GM12878 (cell line): ENCODE measurements around the gene SMIM13. TPM values are rescaled to one million over a fixed set of nuclear protein-coding genes. Genes with fewer than 3 reads are reported as not detected.

ENCODE experiments used
- ATAC-seq: fragments of 200-7000 bp; cut with Tn5 transposase; 3 replicates; pipeline ENCODE4 v1.9.1; 2020; ENCODE audit warnings: mild to moderate bottlenecking, moderate library complexity
- BruUV-seq: library from RNA; stranded (reverse); fragments of 400-500 nt; replicated peaks from 2 replicates; lab custom pipeline; 2021; lab: Mats Ljungman, UMichigan
- CTCF ChIA-PET: fragments of 300-600 bp; sonication (Branson Sonifier 250); formaldehyde crosslinking; extraction: SDS; loops from one replicate; lab custom pipeline; 2021; ENCODE audit warnings: inconsistent platforms; lab: Yijun Ruan, JAX
- POLR2A ChIA-PET: fragments of 350-600 bp; formaldehyde crosslinking; extraction: SDS; loops from one replicate; lab custom pipeline; 2021; ENCODE audit warnings: inconsistent platforms; lab: Charles Lee
- RAD21 ChIA-PET: fragments of 300-600 bp; sonication (Branson Sonifier 250); formaldehyde crosslinking; loops from one replicate; lab custom pipeline; 2023; ENCODE audit warnings: antibody characterized with exemption; ENCODE audit not compliant: unreplicated experiment; lab: Charles Lee
- SMC1A ChIA-PET: fragments of 300-600 bp; sonication (Branson Sonifier 250); formaldehyde crosslinking; loops from one replicate; lab custom pipeline; 2023; ENCODE audit not compliant: unreplicated experiment, uncharacterized antibody; lab: Charles Lee
- DNase-seq: peaks from one replicate; pipeline ENCODE4 v3.0.0-alpha.2; 2011; ENCODE audit warnings: low read depth, low spot score
- FAIRE-seq: peaks from 3 replicates; lab custom pipeline; 2011; peaks lifted over from hg19 to GRCh38; lab: Jason Lieb, UNC
- H2AFZ ChIP-seq: 2 replicates; pipeline ENCODE4 v1.6.0; 2011; ENCODE audit warnings: low read depth, low read length, control low read depth; ENCODE audit not compliant: control insufficient read depth
- H3K27ac ChIP-seq: 2 replicates; pipeline ENCODE4 v1.5.1; 2011; ENCODE audit warnings: control low read depth; ENCODE audit not compliant: control insufficient read depth, insufficient read depth
- H3K27me3 ChIP-seq, 2 experiments: replicated peaks in 1 of 2; 2 replicates each; pipeline versions ENCODE4 v1.6.0 to v1.6.1; 2011; ENCODE audit warnings: low read length in 1 of 2; ENCODE audit not compliant: control insufficient read depth in 2 of 2, insufficient read depth in 2 of 2
- H3K36me3 ChIP-seq, 2 experiments: 2 replicates each; pipeline ENCODE4 v1.5.1; 2011; ENCODE audit warnings: low read length in 1 of 2; ENCODE audit not compliant: control insufficient read depth in 2 of 2, insufficient read depth in 2 of 2
- H3K4me1 ChIP-seq: 2 replicates; pipeline ENCODE4 v1.6.1; 2011; ENCODE audit warnings: mild to moderate bottlenecking, low read length, moderate library complexity, mixed read lengths; ENCODE audit not compliant: control insufficient read depth, insufficient read depth
- H3K4me2 ChIP-seq: 2 replicates; pipeline ENCODE4 v1.6.0; 2011; ENCODE audit warnings: control low read depth; ENCODE audit not compliant: control insufficient read depth, insufficient read depth
- H3K4me3 ChIP-seq: fragments of 200-600 bp; sonication (generic); 2 replicates; pipeline ENCODE4 v1.5.1; 2016
- H3K79me2 ChIP-seq: 2 replicates; pipeline ENCODE4 v1.6.0; 2011; ENCODE audit warnings: low read length; ENCODE audit not compliant: control insufficient read depth, insufficient read depth
- H3K9ac ChIP-seq: 2 replicates; pipeline ENCODE4 v1.8.0; 2011; ENCODE audit warnings: low read length, control low read depth, mixed read lengths; ENCODE audit not compliant: control insufficient read depth, insufficient read depth
- H3K9me3 ChIP-seq: replicated peaks from 3 replicates; pipeline ENCODE4 v1.5.1; 2011; ENCODE audit warnings: mild to moderate bottlenecking, low read length; ENCODE audit not compliant: control insufficient read depth, insufficient read depth
- H4K20me1 ChIP-seq: 2 replicates; pipeline ENCODE4 v1.6.0; 2011; ENCODE audit not compliant: control insufficient read depth, insufficient read depth
- BMI1 ChIP-seq: fragments of 450-650 bp; IDR thresholded peaks from 2 replicates; pipeline ENCODE4 v1.6.1; 2016; ENCODE audit warnings: mild to moderate bottlenecking, moderate library complexity, borderline replicate concordance
- CREM ChIP-seq: IDR thresholded peaks from 2 replicates; pipeline ENCODE4 v1.6.1; 2014; ENCODE audit warnings: antibody characterized with exemption, low read depth
- ETV6 ChIP-seq, 2 experiments: fragments of 450-650 bp in 1 of 2; IDR thresholded peaks in 1 of 2; conservative IDR thresholded peaks in 1 of 2; 2 replicates each; pipeline ENCODE4 v1.6.1; 2014; ENCODE audit warnings: antibody characterized with exemption in 1 of 2, borderline replicate concordance in 1 of 2, low read depth in 1 of 2, mild to moderate bottlenecking in 1 of 2, moderate library complexity in 1 of 2
- HDAC6 ChIP-seq: fragments of 200-600 bp; sonication (generic); IDR thresholded peaks from one replicate; pipeline ENCODE4 v1.8.0; 2017; ENCODE audit warnings: antibody characterized with exemption; ENCODE audit not compliant: unreplicated experiment
- HSF1 ChIP-seq: fragments of 150-350 bp; IDR thresholded peaks from 2 replicates; pipeline ENCODE4 v1.6.1; 2014; ENCODE audit warnings: mild to moderate bottlenecking, low read depth, low read length
- MXI1 ChIP-seq: fragments of 150-350 bp; IDR thresholded peaks from 2 replicates; pipeline ENCODE4 v1.6.1; 2011; ENCODE audit warnings: low read depth, mild to moderate bottlenecking, inconsistent platforms, low read length, improper control_type of control experiment
- SRF ChIP-seq, 2 experiments: IDR thresholded peaks; 2 replicates each; pipeline ENCODE4 v1.6.1; 2011; ENCODE audit warnings: low read depth in 2 of 2, low read length in 2 of 2, mild to moderate bottlenecking in 1 of 2, moderate library complexity in 1 of 2
- TCF3 ChIP-seq: IDR thresholded peaks from 2 replicates; pipeline ENCODE4 v1.6.1; 2012; ENCODE audit warnings: low read depth, mild to moderate bottlenecking, low read length, borderline replicate concordance; ENCODE audit not compliant: insufficient read depth
- YBX1 ChIP-seq: fragments of 450-650 bp; IDR thresholded peaks from 2 replicates; pipeline ENCODE4 v1.6.1; 2016; ENCODE audit warnings: antibody characterized with exemption
- ZBTB4 ChIP-seq: fragments of 450-650 bp; formaldehyde crosslinking; IDR thresholded peaks from 2 replicates; pipeline ENCODE4 v1.4.0; 2022; ENCODE audit warnings: mild to moderate bottlenecking, moderate library complexity
- ZNF207 ChIP-seq: fragments of 450-650 bp; IDR thresholded peaks from 2 replicates; pipeline ENCODE4 v1.6.1; 2014; ENCODE audit warnings: antibody characterized with exemption, mild to moderate bottlenecking, borderline replicate concordance
- WGBS: methylation state at CpG from one replicate; pipeline ENCODE4 v1.1.6; 2016; ENCODE audit warnings: low lambda C conversion rate; ENCODE audit not compliant: insufficient replicate concordance, insufficient coverage; ENCODE audit errors: missing lambda C conversion rate; 5-methylcytosine and 5-hydroxymethylcytosine counted together
- in situ Hi-C: fragments of 300-500 bp; cut with MboI; formaldehyde crosslinking; loops from 9 replicates; pipeline ENCODE4 v1.14.3; 2018; ENCODE audit warnings: mixed read lengths
- intact Hi-C: fragments of 100-400 bp; cut with micrococcal nuclease; formaldehyde crosslinking; loops from one replicate; pipeline ENCODE4 v1.14.2; 2022; ENCODE audit not compliant: unreplicated experiment
- polyA plus RNA-seq, 11 experiments: library from polyadenylated mRNA; depleted of rRNA in 4 of 11; unstranded in 6 of 11; stranded (reverse) in 5 of 11; fragments of >200 nt; fragmentation: Nextera tagmentation in 4 of 11; fragmentation: Illumina TruSeq in 1 of 11; extraction: Ambion mirVana in 4 of 11; extraction: Trizol in 1 of 11; gene quantifications; 1 replicate in 1 of 11; 2 replicates in 10 of 11; pipeline versions ENCODE4 v1.2.1 to v1.2.3, GENCODE V29; 2011 to 2016; ENCODE audit warnings: inconsistent platforms in 2 of 11, missing spikeins in 2 of 11, low read depth in 1 of 11
- total RNA-seq, 4 experiments: library from RNA; depleted of rRNA in 3 of 4; stranded (reverse); fragments of >200 nt in 3 of 4; fragmentation: Illumina TruSeq in 1 of 4; extraction: Trizol in 1 of 4; gene quantifications; 2 replicates each; pipeline versions ENCODE4 v1.2.1 to v1.2.3, GENCODE V29; 2013 to 2021

The SMIM13 gene
- total and polyA plus RNA-seq, 10 of the 15 experiments (the other 5 are each of a cell fraction or from before 2014, with no cell fraction given) = 2.0 to 8.5 (median 4.7) TPM

GRCh38 chr6:11062083-11062482 lies 31.6 kb upstream of the SMIM13 start:
- no peak for FAIRE-seq
- intact Hi-C loops (no loop called here), in situ Hi-C loops (loop anchor here (10.0 kb wide), 1 partner anchor 587 kb away; no protein-coding TSS in a partner anchor)
- Histone ChIP-seq H4K20me1 (no peaks in the 10 kb centered on the region), H3K4me2 (no peak overlapping the region), H3K9me3 (no peaks in the 10 kb centered on the region), H3K79me2 (no peaks in the 10 kb centered on the region), H3K9ac (no peak overlapping the region), H3K4me3 (no peak overlapping the region), H2AFZ (no peak overlapping the region), H3K27ac (no peak overlapping the region), H3K4me1 (no peaks in the 10 kb centered on the region), H3K27me3 (no peaks in the 10 kb centered on the region), H3K36me3 (no peaks in the 10 kb centered on the region)
- ChIA-PET SMC1A (interaction anchor here (0.7 to 1.1 kb wide), 2 partner anchors 24 to 108 kb away, joined by 3 to 4 read pairs; no protein-coding TSS in a partner anchor), POLR2A (interaction anchor here (0.7 kb wide), 1 partner anchor 220 kb away, joined by 4 read pairs; no protein-coding TSS in a partner anchor), CTCF (interaction anchor here (0.6 to 3.3 kb wide), 6 partner anchors 8 to 583 kb away, joined by 3 to 17 read pairs (median 4); no protein-coding TSS in a partner anchor), RAD21 (interaction anchor here (5.6 kb wide), 1 partner anchor 108 kb away, joined by 28 read pairs; no protein-coding TSS in a partner anchor)
- WGBS = 60% methylated on average over 4 of the region's 4 CpGs
- no peak for TF ChIP-seq YBX1
- peak; percentile 47; the same call in 1 of the 2 replicates for TF ChIP-seq BMI1
- no TSS peak for BruUV-seq
- DNase-seq = no peak
- no peak for ATAC-seq

GRCh38 chr6:11062715-11063114 lies 30.9 kb upstream of the SMIM13 start:
- Histone ChIP-seq H3K36me3 (no peaks in the 10 kb centered on the region), H3K4me2 (no peak overlapping the region), H3K9me3 (no peaks in the 10 kb centered on the region), H3K27me3 (no peaks in the 10 kb centered on the region), H3K79me2 (no peaks in the 10 kb centered on the region), H2AFZ (no peak overlapping the region), H3K27ac (no peak overlapping the region), H3K4me3 (no peak overlapping the region), H3K9ac (no peak overlapping the region), H4K20me1 (no peaks in the 10 kb centered on the region), H3K4me1 (no peaks in the 10 kb centered on the region)
- BruUV-seq = no TSS peak
- ATAC-seq = no peak
- WGBS = 12% methylated on average over 2 of the region's 2 CpGs
- ChIA-PET POLR2A (no interaction called here), RAD21 (interaction anchor here (5.6 kb wide), 1 partner anchor 109 kb away, joined by 28 read pairs; no protein-coding TSS in a partner anchor), SMC1A (interaction anchor here (1.1 kb wide), 1 partner anchor 108 kb away, joined by 4 read pairs; no protein-coding TSS in a partner anchor), CTCF (interaction anchor here (0.7 to 3.3 kb wide), 6 partner anchors 9 to 584 kb away, joined by 3 to 17 read pairs (median 4); no protein-coding TSS in a partner anchor)
- intact Hi-C loops = no loop called here
- in situ Hi-C loops = loop anchor here (10.0 kb wide), 1 partner anchor 588 kb away; no protein-coding TSS in a partner anchor
- no peak for FAIRE-seq
- no peak for DNase-seq
- no peak for TF ChIP-seq MXI1
- no peak for TF ChIP-seq HSF1
- no peak for TF ChIP-seq CREM
- no peak for TF ChIP-seq ZBTB4
- no peak for TF ChIP-seq SRF (IDR thresholded peaks at IDR 0.05; ENCODE audit: low read depth in 2 of 2, low read length in 2 of 2)
- TF ChIP-seq HDAC6 = no peak
- no peak for TF ChIP-seq TCF3
- no peak for TF ChIP-seq ETV6 (conservative IDR thresholded peaks at IDR 0.05 in 1 of 2, IDR thresholded peaks at IDR 0.05 in 1 of 2; ENCODE audit: borderline replicate concordance in 1 of 2, low read depth in 1 of 2)
- no peak for TF ChIP-seq ZNF207
